GM18861 (cell line): ENCODE data around the gene SLC52A1.

Experiments used
- ATAC-seq: cut with Tn5 transposase; IDR thresholded peaks from one replicate; pipeline ENCODE4 v1.9.1; 2021; ENCODE audit not compliant: unreplicated experiment

Gene SLC52A1

DNA sequence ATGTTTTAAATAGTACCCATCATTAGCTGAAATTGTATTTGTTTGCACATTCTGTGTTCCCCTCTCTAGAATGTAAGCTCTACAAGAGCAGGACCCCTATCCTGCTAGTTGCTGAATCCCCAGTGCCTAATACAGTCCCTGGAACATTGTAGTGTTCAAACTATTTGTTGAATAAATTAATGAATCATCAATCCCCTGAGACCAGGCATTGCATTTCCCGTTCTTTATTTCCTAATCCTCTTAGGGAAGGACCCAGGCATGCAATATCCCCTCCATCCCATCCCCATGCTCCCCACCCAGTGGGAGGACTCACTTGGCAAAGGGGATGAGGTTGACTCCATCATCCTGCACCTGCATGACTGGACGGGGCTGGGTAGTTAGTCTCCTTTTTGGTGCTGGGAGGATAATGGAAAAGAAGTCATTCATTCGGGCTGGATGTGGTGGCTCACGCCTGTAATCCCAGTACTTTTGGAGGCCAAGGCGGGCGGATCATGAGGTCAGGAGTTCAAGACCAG, 41.1 kb downstream of the SLC52A1 start:
- ATAC-seq, result no peak

DNA sequence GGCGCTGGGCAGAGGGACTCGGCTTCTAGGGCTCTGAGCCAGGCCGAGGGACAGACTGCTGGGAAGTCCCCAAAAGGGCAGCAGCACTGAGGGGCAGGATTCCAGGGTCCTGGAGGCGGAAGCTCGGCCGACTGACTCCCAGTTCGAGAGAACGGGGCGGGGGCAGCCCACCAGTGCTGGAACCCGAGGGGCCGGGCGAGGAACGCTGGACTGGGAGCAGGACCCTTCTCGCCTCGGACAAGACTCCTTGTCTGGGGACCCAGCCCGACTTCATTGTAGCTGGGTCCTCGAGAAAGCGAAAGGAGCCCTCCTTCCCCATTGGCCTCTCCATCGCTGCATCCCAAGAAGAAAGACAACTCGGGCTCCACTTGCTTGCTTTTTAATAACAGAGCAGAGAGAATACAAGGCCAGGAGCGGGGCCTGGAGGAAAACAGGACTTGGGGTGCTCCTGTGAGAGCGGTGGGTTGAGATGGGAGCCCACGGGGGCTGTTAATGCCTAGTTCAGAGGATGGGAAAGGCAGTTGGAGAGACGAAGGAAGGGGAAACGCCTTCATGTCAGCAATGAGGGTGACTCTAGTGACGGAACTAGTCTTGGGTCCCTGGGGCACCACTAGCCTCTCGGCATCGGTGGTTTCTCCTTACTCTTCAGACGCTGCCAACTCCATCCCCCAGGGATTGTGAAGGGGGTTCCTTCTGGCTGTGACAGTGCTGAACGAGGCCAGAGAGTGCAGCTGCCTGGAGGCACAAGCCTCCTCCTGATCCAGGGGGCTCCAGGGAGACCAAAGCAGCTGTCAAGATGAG, 47.3 kb downstream of the SLC52A1 start:
- ATAC-seq, result no peak

DNA sequence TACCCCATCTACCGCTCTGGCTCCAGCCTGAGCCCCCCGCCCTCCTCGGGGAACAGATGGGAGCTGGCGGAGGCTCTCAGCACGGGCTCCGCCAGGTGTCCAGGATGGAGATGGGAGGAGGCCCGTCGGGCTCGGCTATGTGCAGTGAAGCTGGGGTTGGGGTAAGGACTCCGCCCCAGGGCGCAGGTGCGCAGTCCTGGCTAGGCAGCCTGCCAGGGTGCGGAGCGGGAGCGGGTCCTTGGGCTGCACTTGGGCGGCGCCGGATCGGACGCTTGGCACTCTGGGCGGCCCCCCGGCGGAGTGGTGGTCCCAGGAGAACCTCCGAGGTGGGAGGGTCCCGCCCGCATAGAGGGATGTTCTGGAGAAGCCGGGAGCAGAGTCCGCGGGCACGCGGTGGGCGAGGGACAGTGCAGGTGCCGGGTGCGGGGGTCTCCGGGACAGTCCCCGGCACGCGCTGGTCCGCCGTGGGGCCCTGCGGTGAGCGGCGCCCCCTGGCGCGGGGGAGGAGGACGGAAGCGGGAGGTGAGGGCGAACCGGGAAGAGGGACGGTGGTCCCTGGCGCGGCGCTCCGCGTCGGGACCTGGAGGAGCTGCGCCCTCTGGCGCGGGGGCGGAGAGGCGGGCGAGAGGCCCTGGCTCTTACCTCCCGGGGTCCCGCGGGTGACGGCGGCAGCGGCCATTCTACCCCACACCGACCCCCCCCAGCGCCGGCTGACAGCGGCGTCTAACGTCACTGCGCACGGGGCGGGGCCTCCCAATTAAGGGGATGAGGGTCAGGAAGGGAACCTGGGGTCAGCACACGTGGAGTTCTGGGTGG, 48.1 kb downstream of the SLC52A1 start, which contains the start of gene CAMTA2:
Gene CAMTA2 (minus strand): TSS at position 725 of the 816 bp plus-strand sequence. CDS start 1,453 bp downstream, outside the sequence.
- ATAC-seq, result peak; percentile 49

DNA sequence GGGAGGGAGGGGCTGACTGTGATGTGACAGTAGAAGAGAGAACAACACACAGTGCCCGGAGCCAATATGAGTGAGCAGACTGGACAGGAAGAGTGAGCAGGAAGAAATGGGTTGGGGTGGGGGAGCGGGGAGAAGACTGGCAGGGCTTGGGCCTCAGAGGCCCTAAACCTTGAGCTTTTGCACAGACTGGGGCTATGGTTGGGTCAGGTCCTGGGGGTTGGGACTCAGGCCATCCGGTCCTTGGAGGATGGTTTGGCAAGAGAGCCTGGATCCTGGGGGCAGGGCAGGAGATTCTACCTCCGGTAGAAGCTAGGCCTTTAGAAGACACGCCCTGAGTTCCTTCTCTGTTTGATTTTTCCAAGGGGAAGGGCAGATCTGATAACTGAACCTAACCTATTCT, 48.8 kb downstream of the SLC52A1 start:
- ATAC-seq, result no peak
